Neural cell (in vitro differentiated cells): ENCODE results near the gene FERMT3.

Source experiments
- EP300 ChIP-seq: fragments of 450-650 bp; conservative IDR thresholded peaks from 2 replicates; pipeline ENCODE4 v1.6.1; 2014; ENCODE audit warnings: antibody characterized with exemption, mild to moderate bottlenecking, moderate library complexity; ENCODE audit not compliant: poor library complexity, severe bottlenecking
- EZH2 ChIP-seq: fragments of 200-600, 300-800 bp; shearing (Covaris generic), sonication (generic); IDR thresholded peaks from 2 replicates; pipeline ENCODE4 v1.6.1; 2014; ENCODE audit warnings: antibody characterized with exemption, low read length, borderline replicate concordance, mild to moderate bottlenecking; ENCODE audit not compliant: insufficient read depth, poor library complexity, severe bottlenecking
- MXI1 ChIP-seq: fragments of 450-650 bp; conservative IDR thresholded peaks from 2 replicates; pipeline ENCODE4 v1.6.1; 2014; ENCODE audit warnings: antibody characterized with exemption, mild to moderate bottlenecking; ENCODE audit not compliant: poor library complexity, severe bottlenecking
- POLR2AphosphoS5 ChIP-seq: IDR thresholded peaks from 2 replicates; pipeline ENCODE4 v1.6.1; 2012
- RAD21 ChIP-seq: fragments of 450-650 bp; conservative IDR thresholded peaks from 2 replicates; pipeline ENCODE4 v1.6.1; 2014; ENCODE audit warnings: antibody characterized with exemption, mild to moderate bottlenecking, moderate library complexity
- SMC3 ChIP-seq: fragments of 450-650 bp; conservative IDR thresholded peaks from 2 replicates; pipeline ENCODE4 v1.6.1; 2014; ENCODE audit warnings: antibody characterized with exemption, mild to moderate bottlenecking, moderate library complexity; ENCODE audit not compliant: poor library complexity
- TAF1 ChIP-seq: IDR thresholded peaks from 2 replicates; pipeline ENCODE4 v1.6.1; 2012; ENCODE audit warnings: low read depth
- TF ChIP-seq, protein P1 (sequence below): fragments of 450-650 bp; IDR thresholded peaks from 2 replicates; pipeline ENCODE4 v1.5.1; 2014; ENCODE audit warnings: antibody characterized with exemption, mild to moderate bottlenecking, moderate library complexity; ENCODE audit not compliant: poor library complexity, severe bottlenecking
- TF ChIP-seq, protein P2 (sequence below): IDR thresholded peaks from 2 replicates; pipeline ENCODE4 v1.6.1; 2012; ENCODE audit warnings: borderline replicate concordance

DNA sequence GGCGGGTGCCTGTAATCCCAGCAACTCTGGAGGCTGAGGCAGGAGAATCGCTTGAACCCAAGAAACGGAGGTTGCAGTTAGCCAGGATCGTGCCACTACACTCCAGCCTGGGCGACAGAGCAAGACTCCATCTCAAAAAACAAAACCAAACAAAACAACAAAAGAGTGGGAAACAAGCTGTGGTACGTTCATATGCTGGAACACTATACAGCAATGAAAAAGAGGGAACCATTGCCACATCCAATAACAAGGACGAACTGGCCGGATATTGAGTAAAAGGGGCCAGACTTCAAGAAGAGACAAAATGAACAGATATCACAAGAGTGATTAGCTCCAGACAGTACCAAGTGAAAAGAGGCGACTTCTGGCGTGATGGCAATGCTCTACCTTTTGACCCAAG is 45.5 kb upstream of the FERMT3 start:
- TF ChIP-seq, protein P1, sequence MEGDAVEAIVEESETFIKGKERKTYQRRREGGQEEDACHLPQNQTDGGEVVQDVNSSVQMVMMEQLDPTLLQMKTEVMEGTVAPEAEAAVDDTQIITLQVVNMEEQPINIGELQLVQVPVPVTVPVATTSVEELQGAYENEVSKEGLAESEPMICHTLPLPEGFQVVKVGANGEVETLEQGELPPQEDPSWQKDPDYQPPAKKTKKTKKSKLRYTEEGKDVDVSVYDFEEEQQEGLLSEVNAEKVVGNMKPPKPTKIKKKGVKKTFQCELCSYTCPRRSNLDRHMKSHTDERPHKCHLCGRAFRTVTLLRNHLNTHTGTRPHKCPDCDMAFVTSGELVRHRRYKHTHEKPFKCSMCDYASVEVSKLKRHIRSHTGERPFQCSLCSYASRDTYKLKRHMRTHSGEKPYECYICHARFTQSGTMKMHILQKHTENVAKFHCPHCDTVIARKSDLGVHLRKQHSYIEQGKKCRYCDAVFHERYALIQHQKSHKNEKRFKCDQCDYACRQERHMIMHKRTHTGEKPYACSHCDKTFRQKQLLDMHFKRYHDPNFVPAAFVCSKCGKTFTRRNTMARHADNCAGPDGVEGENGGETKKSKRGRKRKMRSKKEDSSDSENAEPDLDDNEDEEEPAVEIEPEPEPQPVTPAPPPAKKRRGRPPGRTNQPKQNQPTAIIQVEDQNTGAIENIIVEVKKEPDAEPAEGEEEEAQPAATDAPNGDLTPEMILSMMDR, result no peak
- TF ChIP-seq SMC3 (no peak), POLR2AphosphoS5 (no peak), EZH2 (no peak), TAF1 (no peak), RAD21 (no peak), MXI1 (no peak), EP300 (no peak)
- TF ChIP-seq, protein P2, sequence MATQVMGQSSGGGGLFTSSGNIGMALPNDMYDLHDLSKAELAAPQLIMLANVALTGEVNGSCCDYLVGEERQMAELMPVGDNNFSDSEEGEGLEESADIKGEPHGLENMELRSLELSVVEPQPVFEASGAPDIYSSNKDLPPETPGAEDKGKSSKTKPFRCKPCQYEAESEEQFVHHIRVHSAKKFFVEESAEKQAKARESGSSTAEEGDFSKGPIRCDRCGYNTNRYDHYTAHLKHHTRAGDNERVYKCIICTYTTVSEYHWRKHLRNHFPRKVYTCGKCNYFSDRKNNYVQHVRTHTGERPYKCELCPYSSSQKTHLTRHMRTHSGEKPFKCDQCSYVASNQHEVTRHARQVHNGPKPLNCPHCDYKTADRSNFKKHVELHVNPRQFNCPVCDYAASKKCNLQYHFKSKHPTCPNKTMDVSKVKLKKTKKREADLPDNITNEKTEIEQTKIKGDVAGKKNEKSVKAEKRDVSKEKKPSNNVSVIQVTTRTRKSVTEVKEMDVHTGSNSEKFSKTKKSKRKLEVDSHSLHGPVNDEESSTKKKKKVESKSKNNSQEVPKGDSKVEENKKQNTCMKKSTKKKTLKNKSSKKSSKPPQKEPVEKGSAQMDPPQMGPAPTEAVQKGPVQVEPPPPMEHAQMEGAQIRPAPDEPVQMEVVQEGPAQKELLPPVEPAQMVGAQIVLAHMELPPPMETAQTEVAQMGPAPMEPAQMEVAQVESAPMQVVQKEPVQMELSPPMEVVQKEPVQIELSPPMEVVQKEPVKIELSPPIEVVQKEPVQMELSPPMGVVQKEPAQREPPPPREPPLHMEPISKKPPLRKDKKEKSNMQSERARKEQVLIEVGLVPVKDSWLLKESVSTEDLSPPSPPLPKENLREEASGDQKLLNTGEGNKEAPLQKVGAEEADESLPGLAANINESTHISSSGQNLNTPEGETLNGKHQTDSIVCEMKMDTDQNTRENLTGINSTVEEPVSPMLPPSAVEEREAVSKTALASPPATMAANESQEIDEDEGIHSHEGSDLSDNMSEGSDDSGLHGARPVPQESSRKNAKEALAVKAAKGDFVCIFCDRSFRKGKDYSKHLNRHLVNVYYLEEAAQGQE, result no peak
